Upper lobe of left lung (tissue), 6 donors: Measurements from ENCODE around the gene TENM4. TPM values are rescaled to one million over a fixed set of nuclear protein-coding genes. Genes with fewer than 3 reads are reported as not detected.

Experiments
- ATAC-seq, 2 donors: fragments of 200-7000 bp; cut with Tn5 transposase; one replicate each; pipeline ENCODE4 v1.9.1; 2022; ENCODE audit warnings: mild to moderate bottlenecking in 2 of 2, moderate library complexity in 2 of 2; ENCODE audit not compliant: low FRiP score in 2 of 2
- DNase-seq, 2 donors: peaks; one replicate each; pipeline ENCODE4 v3.0.0-alpha.2; 2019 to 2020
- H3K27ac ChIP-seq, 4 donors: fragments of 200-600 bp; sonication (generic); one replicate each; pipeline ENCODE4 v1.5.1; 2016 to 2019
- H3K27me3 ChIP-seq, 4 donors: fragments of 200-600 bp; sonication (generic); one replicate each; pipeline ENCODE4 v1.5.1; 2017 to 2019
- H3K36me3 ChIP-seq, 4 donors: fragments of 200-600 bp; sonication (generic); one replicate each; pipeline ENCODE4 v1.5.1; 2016 to 2019
- H3K4me1 ChIP-seq, 4 donors: fragments of 200-600 bp; sonication (generic); one replicate each; pipeline ENCODE4 v1.5.1; 2018 to 2019
- H3K4me3 ChIP-seq, 4 donors: fragments of 200-600 bp; sonication (generic); one replicate each; pipeline ENCODE4 v1.5.1; 2017 to 2019; ENCODE audit warnings: mild to moderate bottlenecking in 2 of 4, moderate library complexity in 1 of 4
- H3K9me3 ChIP-seq, 4 donors: fragments of 200-600 bp; sonication (generic); one replicate each; pipeline ENCODE4 v1.5.1; 2018 to 2019
- EP300 ChIP-seq, 4 donors: sonication (generic); formaldehyde crosslinking; IDR thresholded peaks; one replicate each; pipeline ENCODE4 v1.5.1; 2017; ENCODE audit warnings: antibody characterized with exemption in 4 of 4, control low read depth in 2 of 4
- POLR2A ChIP-seq, 4 donors: fragments of 450-650 bp; IDR thresholded peaks; one replicate each; pipeline ENCODE4 v1.5.1; 2016 to 2017; ENCODE audit warnings: antibody characterized with exemption in 4 of 4, mild to moderate bottlenecking in 2 of 4
- POLR2AphosphoS5 ChIP-seq, 2 donors: sonication (generic); formaldehyde crosslinking; IDR thresholded peaks; one replicate each; pipeline ENCODE4 v1.5.1; 2017; ENCODE audit warnings: antibody characterized with exemption in 2 of 2
- WGBS, 2 donors: methylation state at CpG; one replicate each; pipeline ENCODE4 v1.1.5; 2017 to 2018; 5-methylcytosine and 5-hydroxymethylcytosine counted together
- total RNA-seq, 6 donors: library from RNA; depleted of rRNA in 4 of 6; stranded (reverse); fragments of >200 nt in 4 of 6; gene quantifications; one replicate each; pipeline versions ENCODE4 v1.1.0 to v1.2.1, GENCODE V29; 2016 to 2021
- TF ChIP-seq, protein P1 (sequence below), 6 experiments: fragments of 450-650 bp in 4 of 6; fragments of 200-600 bp in 2 of 6; sonication (generic) in 2 of 6; IDR thresholded peaks; one replicate each; pipeline ENCODE4 v1.5.1; 2016 to 2019; ENCODE audit warnings: antibody characterized with exemption in 6 of 6
- donor health status: DM: no; HTN: no; CAD: no; lungs with moderate emphysema.
- donor health status: DM: no; HTN: yes; CAD: no; lungs with severe emphysema.

The TENM4 gene
- total RNA-seq, 6 donors from 2014 or later = 0.11 to 20.0 (median 3.7) TPM

DNA sequence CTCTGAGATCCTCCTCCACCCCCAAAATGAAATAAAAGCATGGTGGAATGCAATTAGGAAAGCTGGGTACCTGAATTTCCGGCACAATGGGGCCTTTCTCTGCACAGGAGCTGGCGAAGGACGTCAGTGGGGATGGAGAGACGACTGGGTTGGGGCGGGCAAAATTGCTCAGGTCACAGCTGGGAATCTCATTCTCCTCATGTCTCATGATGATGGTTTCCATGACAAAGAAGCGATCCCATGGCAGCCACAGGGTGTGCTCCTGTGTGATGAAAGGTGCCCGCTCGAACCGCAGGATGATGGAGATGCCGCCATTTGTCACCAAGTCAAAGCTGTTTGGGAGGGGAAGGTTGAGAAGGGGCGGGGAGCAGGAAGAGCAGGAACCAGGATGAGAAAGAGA lies 708.6 kb downstream of the TENM4 start:
- no peaks in the 10 kb centered on the region for H3K4me1 ChIP-seq
- no peaks in the 10 kb centered on the region for H3K36me3 ChIP-seq
- DNase-seq (no peak), ATAC-seq (no peak)
- WGBS, 2 donors = 86 to 93% methylated on average over 11 of the region's 11 CpGs
- no peaks in the 10 kb centered on the region for H3K27me3 ChIP-seq
- TF ChIP-seq POLR2A (IDR thresholded peaks at IDR 0.05) (no peak), EP300 (IDR thresholded peaks at IDR 0.05) (no peak), POLR2AphosphoS5 (IDR thresholded peaks at IDR 0.05) (no peak)
- TF ChIP-seq, protein P1, sequence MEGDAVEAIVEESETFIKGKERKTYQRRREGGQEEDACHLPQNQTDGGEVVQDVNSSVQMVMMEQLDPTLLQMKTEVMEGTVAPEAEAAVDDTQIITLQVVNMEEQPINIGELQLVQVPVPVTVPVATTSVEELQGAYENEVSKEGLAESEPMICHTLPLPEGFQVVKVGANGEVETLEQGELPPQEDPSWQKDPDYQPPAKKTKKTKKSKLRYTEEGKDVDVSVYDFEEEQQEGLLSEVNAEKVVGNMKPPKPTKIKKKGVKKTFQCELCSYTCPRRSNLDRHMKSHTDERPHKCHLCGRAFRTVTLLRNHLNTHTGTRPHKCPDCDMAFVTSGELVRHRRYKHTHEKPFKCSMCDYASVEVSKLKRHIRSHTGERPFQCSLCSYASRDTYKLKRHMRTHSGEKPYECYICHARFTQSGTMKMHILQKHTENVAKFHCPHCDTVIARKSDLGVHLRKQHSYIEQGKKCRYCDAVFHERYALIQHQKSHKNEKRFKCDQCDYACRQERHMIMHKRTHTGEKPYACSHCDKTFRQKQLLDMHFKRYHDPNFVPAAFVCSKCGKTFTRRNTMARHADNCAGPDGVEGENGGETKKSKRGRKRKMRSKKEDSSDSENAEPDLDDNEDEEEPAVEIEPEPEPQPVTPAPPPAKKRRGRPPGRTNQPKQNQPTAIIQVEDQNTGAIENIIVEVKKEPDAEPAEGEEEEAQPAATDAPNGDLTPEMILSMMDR (IDR thresholded peaks at IDR 0.05) = no peak
- no peak overlapping the region for H3K27ac ChIP-seq
- no peak overlapping the region for H3K4me3 ChIP-seq
- H3K9me3 ChIP-seq = no peaks in the 10 kb centered on the region

DNA sequence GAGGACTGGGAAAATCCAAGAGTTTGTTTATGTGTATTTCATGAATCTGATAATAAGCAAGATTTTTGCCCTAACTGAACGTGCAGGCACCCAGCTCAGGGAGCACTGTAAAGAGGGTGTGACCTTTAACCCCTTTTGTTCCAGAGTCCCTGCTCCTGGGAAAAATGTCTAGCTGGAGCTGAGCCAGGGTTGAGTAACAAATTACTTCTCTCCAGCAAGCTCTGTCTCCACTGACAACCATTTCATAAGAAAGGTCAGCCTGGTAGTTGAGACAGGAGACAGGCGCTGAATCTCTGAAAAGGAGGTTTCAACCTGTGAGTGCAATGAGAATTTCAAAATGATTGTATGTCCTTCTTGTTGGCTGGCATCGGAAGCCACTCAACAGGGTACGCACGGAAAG lies 709.8 kb downstream of the TENM4 start:
- no peaks in the 10 kb centered on the region for H3K4me1 ChIP-seq
- no peak overlapping the region for H3K27ac ChIP-seq

DNA sequence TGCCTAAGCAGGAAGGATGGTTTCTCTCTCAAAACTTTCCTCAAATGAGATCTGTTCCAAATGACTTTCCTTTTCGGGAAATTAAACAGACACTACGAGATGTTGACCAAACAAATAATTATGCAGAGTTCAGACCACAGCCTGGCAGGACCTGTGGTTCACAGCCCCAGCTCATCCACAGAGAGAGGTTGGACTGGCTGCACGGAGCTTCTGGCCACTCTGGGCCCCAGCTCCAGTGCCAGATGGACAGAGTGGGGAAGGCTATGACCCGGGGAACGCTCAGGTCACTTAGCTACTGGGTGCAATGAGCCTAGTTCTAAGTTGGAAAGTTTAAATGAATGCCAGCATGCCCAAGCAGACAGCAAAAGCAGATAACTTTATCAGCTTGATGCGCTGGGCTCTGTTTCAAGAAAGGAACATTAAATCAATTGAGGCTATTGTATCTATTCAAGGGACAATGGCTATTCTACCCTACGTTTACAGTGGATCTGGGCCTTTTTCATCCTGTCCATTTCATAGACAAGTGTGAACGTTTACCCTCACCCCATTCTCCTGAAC lies 710.5 kb downstream of the TENM4 start:
- Histone ChIP-seq H3K36me3 (no peaks in the 10 kb centered on the region), H3K27me3 (no peaks in the 10 kb centered on the region), H3K9me3 (no peaks in the 10 kb centered on the region), H3K4me3 (no peak overlapping the region), H3K4me1 (no peaks in the 10 kb centered on the region), H3K27ac (no peak overlapping the region)
- no peak for ATAC-seq
- TF ChIP-seq POLR2A (IDR thresholded peaks at IDR 0.05) (no peak), EP300 (IDR thresholded peaks at IDR 0.05) (no peak), POLR2AphosphoS5 (IDR thresholded peaks at IDR 0.05) (no peak)
- TF ChIP-seq, protein P1 (IDR thresholded peaks at IDR 0.05) = no peak
- WGBS, 2 donors = 78 to 80% methylated on average over 8 of the region's 8 CpGs
- no peak for DNase-seq

More for the DNA sequence above, 709.8 kb downstream of the TENM4 start:
- DNase-seq = no peak
- Histone ChIP-seq H3K9me3 (no peaks in the 10 kb centered on the region), H3K4me3 (no peak overlapping the region), H3K36me3 (no peaks in the 10 kb centered on the region), H3K27me3 (no peaks in the 10 kb centered on the region)
- no peak for ATAC-seq
- 49 to 64% methylated on average over 5 of the region's 5 CpGs for WGBS, 2 donors
- TF ChIP-seq POLR2A (IDR thresholded peaks at IDR 0.05) (no peak), POLR2AphosphoS5 (IDR thresholded peaks at IDR 0.05) (no peak), EP300 (IDR thresholded peaks at IDR 0.05) (no peak)
- TF ChIP-seq, protein P1 (IDR thresholded peaks at IDR 0.05) = no peak

- H3K27me3 ChIP-seq = no peaks in the 10 kb centered on the region
- TF ChIP-seq POLR2AphosphoS5 (IDR thresholded peaks at IDR 0.05) (no peak), POLR2A (IDR thresholded peaks at IDR 0.05) (no peak), EP300 (IDR thresholded peaks at IDR 0.05) (no peak)
- TF ChIP-seq, protein P1 (IDR thresholded peaks at IDR 0.05) = no peak
- peak in 1 of 2 donors; percentile 50 for ATAC-seq
- no peaks in the 10 kb centered on the region for H3K4me1 ChIP-seq
- no peaks in the 10 kb centered on the region for H3K36me3 ChIP-seq
- no peaks in the 10 kb centered on the region for H3K9me3 ChIP-seq
- no peak for DNase-seq
- 51 to 66% methylated on average over 5 of the region's 5 CpGs for WGBS, 2 donors
- H3K4me3 ChIP-seq = no peak overlapping the region
- no peak overlapping the region for H3K27ac ChIP-seq
Observed at GRCh38 chr11:78727816-78728215, 713.0 kb downstream of the TENM4 start.

- TF ChIP-seq, protein P1 (IDR thresholded peaks at IDR 0.05) = no peak
- no peak for TF ChIP-seq POLR2A (IDR thresholded peaks at IDR 0.05)
- no peak for TF ChIP-seq EP300 (IDR thresholded peaks at IDR 0.05)
- Histone ChIP-seq H3K4me3 (no peak overlapping the region), H3K27me3 (no peaks in the 10 kb centered on the region), H3K36me3 (no peaks in the 10 kb centered on the region), H3K4me1 (no peaks in the 10 kb centered on the region), H3K9me3 (no peaks in the 10 kb centered on the region), H3K27ac (no peak overlapping the region)
- WGBS, 2 donors = 89 to 93% methylated on average over 5 of the region's 5 CpGs
- ATAC-seq (no peak), DNase-seq (no peak)
Observed at GRCh38 chr11:78725200-78725599, 715.6 kb downstream of the TENM4 start.
